K562 (cell line): Measurements from ENCODE around the gene TYW1B. TPM values are rescaled to one million over a fixed set of nuclear protein-coding genes. Genes with fewer than 3 reads are reported as not detected.

Source experiments
- BHLHE40 ChIP-seq: IDR thresholded peaks from 2 replicates; pipeline ENCODE4 v1.6.1; 2011; ENCODE audit warnings: low read length, improper control_type of control experiment
- CAMTA2 ChIP-seq: fragments of 250-450 bp; sonication (Bioruptor Pico); conservative IDR thresholded peaks from 2 replicates; pipeline ENCODE4 v1.5.1; 2022
- CBFA2T3 ChIP-seq: fragments of 450-650 bp; IDR thresholded peaks from 2 replicates; pipeline ENCODE4 v1.6.1; 2017
- EHMT2 ChIP-seq: fragments of 450-650 bp; IDR thresholded peaks from 2 replicates; pipeline ENCODE4 v1.6.1; 2018; ENCODE audit warnings: antibody characterized with exemption
- KDM1A ChIP-seq, 2 experiments: fragments of 450-650 bp; IDR thresholded peaks; 2 replicates each; pipeline ENCODE4 v1.6.1; 2016; ENCODE audit warnings: mild to moderate bottlenecking in 2 of 2
- L3MBTL2 ChIP-seq: fragments of 450-650 bp; IDR thresholded peaks from 2 replicates; pipeline ENCODE4 v1.6.1; 2016; ENCODE audit warnings: mild to moderate bottlenecking, moderate library complexity
- NONO ChIP-seq, 2 experiments: fragments of 200-400 bp in 1 of 2; fragments of 450-650 bp in 1 of 2; formaldehyde crosslinking in 1 of 2; IDR thresholded peaks; 2 replicates each; pipeline ENCODE4 v1.6.1; 2017; ENCODE audit warnings: low read depth in 2 of 2, mild to moderate bottlenecking in 2 of 2, moderate library complexity in 2 of 2, low read length in 1 of 2
- TRIM28 ChIP-seq: fragments of 450-650 bp; IDR thresholded peaks from 2 replicates; pipeline ENCODE4 v1.6.1; 2017
- XRCC5 ChIP-seq: fragments of 200-400 bp; formaldehyde crosslinking; IDR thresholded peaks from 2 replicates; pipeline ENCODE4 v1.6.1; 2017; ENCODE audit warnings: low read depth, mild to moderate bottlenecking, low read length
- ZFP36 ChIP-seq: fragments of 150-350 bp; IDR thresholded peaks from 2 replicates; pipeline ENCODE4 v1.6.1; 2018; ENCODE audit warnings: low read length, low read depth; ENCODE audit not compliant: partially characterized antibody
- ZNF311 ChIP-seq: fragments of 250-450 bp; sonication (Bioruptor Pico); IDR thresholded peaks from 2 replicates; pipeline ENCODE4 v1.4.0; 2020; ENCODE audit warnings: mild to moderate bottlenecking, moderate library complexity
- ZNF644 ChIP-seq: fragments of 200-800 bp; sonication (Bioruptor generic); IDR thresholded peaks from 2 replicates; pipeline ENCODE4 v1.6.1; 2016; ENCODE audit warnings: low read depth, missing genetic modification characterization, missing compliant biosample characterization
- ZZZ3 ChIP-seq: fragments of 450-650 bp; IDR thresholded peaks from 2 replicates; pipeline ENCODE4 v1.6.1; 2016; ENCODE audit warnings: antibody characterized with exemption, mild to moderate bottlenecking, moderate library complexity
- polyA plus RNA-seq, 8 experiments: library from polyadenylated mRNA; depleted of rRNA in 4 of 8; stranded (reverse) in 5 of 8; unstranded in 3 of 8; fragments of >200 nt; fragmentation: Nextera tagmentation in 2 of 8; fragmentation: Illumina TruSeq in 1 of 8; extraction: Ambion mirVana in 2 of 8; extraction: Trizol in 1 of 8; gene quantifications; 2 replicates each; pipeline versions ENCODE4 v1.2.1 to v1.2.3, GENCODE V29; 2011 to 2014; ENCODE audit warnings: inconsistent platforms in 1 of 8, missing spikeins in 1 of 8
- total RNA-seq, 7 experiments: library from RNA; depleted of rRNA in 6 of 7; stranded (reverse); fragments of >200 nt in 6 of 7; fragmentation: Illumina TruSeq in 2 of 7; extraction: Trizol in 2 of 7; gene quantifications; 2 replicates each; pipeline versions ENCODE4 v1.2.1 to v1.2.3, GENCODE V29; 2011 to 2021; ENCODE audit warnings: low replicate concordance in 1 of 7
- TF ChIP-seq, protein P1 (sequence below): sonication (generic); formaldehyde crosslinking; IDR thresholded peaks from 2 replicates; pipeline ENCODE4 v1.8.1; 2023; ENCODE audit warnings: mild to moderate bottlenecking, missing genetic modification reagents
- TF ChIP-seq, protein P2 (sequence below), 2 experiments: fragments of 450-650 bp; IDR thresholded peaks; 2 replicates each; pipeline ENCODE4 v1.6.1; 2018; ENCODE audit warnings: mild to moderate bottlenecking in 2 of 2, low read depth in 1 of 2; ENCODE audit not compliant: partially characterized antibody in 2 of 2
- TF ChIP-seq, protein P3 (sequence below), 2 experiments: IDR thresholded peaks; 2 replicates each; pipeline ENCODE4 v1.6.1; 2012; ENCODE audit warnings: improper control_type of control experiment in 2 of 2, low read depth in 2 of 2, low read length in 2 of 2, borderline replicate concordance in 1 of 2

The TYW1B gene
- total and polyA plus RNA-seq, 9 of the 15 experiments (the other 6 are each of a cell fraction or from before 2014, with no cell fraction given), result 5.8 to 14.7 (median 9.8) TPM

DNA sequence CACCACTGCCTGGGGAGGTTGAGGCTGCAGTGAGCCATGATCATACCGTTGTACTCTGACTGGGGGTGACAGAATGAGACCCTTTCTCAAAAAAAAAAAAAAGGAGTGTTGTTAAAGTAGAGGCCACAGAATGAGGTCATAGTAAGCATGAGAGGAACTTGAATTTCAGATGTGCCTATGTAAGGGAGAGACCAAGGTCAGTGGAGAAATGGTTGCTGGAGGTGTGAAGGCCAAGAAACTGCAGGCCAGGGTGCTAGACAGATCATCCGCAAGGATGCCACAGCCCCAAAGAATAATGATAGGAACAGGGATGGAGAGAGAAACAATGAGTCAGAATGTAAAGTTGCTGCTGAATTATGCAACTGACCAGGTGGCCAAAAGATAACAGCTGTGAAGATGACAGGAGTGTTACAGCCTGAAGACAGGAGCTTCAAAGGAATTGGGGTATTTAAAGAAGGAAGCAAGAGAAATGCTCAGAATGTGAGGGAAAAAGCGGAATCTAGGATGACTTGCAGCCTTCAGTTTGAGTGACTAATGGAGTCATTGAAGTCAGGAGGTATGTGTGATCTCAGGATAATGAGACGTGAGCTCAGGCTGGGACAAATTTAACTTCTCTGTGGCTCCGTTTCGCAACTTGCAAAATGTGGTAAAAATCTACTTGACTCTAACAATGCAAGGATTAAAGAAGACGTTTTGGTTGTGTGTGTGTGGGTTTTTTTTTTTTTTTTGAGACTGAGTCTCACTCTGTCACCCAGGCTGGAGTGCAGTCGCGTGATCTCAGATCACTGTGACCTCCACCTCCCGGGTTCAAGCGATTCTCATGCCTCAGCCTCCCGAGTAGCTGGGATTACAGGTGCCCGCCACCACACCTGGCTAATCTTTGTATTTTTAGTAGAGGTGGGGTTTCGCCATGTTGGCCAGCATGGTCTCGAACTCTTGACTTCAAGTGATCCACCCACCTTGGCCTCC is 22.2 kb downstream of the TYW1B start (continued):
- peak; percentile 96 for TF ChIP-seq L3MBTL2
- peak; percentile 97 for TF ChIP-seq TRIM28
- TF ChIP-seq, protein P1, sequence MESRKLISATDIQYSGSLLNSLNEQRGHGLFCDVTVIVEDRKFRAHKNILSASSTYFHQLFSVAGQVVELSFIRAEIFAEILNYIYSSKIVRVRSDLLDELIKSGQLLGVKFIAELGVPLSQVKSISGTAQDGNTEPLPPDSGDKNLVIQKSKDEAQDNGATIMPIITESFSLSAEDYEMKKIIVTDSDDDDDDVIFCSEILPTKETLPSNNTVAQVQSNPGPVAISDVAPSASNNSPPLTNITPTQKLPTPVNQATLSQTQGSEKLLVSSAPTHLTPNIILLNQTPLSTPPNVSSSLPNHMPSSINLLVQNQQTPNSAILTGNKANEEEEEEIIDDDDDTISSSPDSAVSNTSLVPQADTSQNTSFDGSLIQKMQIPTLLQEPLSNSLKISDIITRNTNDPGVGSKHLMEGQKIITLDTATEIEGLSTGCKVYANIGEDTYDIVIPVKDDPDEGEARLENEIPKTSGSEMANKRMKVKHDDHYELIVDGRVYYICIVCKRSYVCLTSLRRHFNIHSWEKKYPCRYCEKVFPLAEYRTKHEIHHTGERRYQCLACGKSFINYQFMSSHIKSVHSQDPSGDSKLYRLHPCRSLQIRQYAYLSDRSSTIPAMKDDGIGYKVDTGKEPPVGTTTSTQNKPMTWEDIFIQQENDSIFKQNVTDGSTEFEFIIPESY (CRISPR knock-in tag), result peak; percentile 72
- TF ChIP-seq CBFA2T3, result peak; percentile 97
- TF ChIP-seq BHLHE40, result peak; percentile 60
- no peak for TF ChIP-seq CAMTA2
- TF ChIP-seq EHMT2, result peak; percentile 36; the same call in 1 of the 2 replicates
- TF ChIP-seq NONO (IDR thresholded peaks at IDR 0.05; ENCODE audit: low read depth in 2 of 2, low read length in 1 of 2), result peak in 1 of 2 experiments; percentile 53; a peak in 1 of 4 replicates
- no peak for TF ChIP-seq ZFP36
- TF ChIP-seq, protein P2, sequence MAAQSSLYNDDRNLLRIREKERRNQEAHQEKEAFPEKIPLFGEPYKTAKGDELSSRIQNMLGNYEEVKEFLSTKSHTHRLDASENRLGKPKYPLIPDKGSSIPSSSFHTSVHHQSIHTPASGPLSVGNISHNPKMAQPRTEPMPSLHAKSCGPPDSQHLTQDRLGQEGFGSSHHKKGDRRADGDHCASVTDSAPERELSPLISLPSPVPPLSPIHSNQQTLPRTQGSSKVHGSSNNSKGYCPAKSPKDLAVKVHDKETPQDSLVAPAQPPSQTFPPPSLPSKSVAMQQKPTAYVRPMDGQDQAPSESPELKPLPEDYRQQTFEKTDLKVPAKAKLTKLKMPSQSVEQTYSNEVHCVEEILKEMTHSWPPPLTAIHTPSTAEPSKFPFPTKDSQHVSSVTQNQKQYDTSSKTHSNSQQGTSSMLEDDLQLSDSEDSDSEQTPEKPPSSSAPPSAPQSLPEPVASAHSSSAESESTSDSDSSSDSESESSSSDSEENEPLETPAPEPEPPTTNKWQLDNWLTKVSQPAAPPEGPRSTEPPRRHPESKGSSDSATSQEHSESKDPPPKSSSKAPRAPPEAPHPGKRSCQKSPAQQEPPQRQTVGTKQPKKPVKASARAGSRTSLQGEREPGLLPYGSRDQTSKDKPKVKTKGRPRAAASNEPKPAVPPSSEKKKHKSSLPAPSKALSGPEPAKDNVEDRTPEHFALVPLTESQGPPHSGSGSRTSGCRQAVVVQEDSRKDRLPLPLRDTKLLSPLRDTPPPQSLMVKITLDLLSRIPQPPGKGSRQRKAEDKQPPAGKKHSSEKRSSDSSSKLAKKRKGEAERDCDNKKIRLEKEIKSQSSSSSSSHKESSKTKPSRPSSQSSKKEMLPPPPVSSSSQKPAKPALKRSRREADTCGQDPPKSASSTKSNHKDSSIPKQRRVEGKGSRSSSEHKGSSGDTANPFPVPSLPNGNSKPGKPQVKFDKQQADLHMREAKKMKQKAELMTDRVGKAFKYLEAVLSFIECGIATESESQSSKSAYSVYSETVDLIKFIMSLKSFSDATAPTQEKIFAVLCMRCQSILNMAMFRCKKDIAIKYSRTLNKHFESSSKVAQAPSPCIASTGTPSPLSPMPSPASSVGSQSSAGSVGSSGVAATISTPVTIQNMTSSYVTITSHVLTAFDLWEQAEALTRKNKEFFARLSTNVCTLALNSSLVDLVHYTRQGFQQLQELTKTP (IDR thresholded peaks at IDR 0.05; ENCODE audit: low read depth in 1 of 2, partially characterized antibody in 2 of 2), result peak; percentile 85 to 98
- TF ChIP-seq, protein P3, sequence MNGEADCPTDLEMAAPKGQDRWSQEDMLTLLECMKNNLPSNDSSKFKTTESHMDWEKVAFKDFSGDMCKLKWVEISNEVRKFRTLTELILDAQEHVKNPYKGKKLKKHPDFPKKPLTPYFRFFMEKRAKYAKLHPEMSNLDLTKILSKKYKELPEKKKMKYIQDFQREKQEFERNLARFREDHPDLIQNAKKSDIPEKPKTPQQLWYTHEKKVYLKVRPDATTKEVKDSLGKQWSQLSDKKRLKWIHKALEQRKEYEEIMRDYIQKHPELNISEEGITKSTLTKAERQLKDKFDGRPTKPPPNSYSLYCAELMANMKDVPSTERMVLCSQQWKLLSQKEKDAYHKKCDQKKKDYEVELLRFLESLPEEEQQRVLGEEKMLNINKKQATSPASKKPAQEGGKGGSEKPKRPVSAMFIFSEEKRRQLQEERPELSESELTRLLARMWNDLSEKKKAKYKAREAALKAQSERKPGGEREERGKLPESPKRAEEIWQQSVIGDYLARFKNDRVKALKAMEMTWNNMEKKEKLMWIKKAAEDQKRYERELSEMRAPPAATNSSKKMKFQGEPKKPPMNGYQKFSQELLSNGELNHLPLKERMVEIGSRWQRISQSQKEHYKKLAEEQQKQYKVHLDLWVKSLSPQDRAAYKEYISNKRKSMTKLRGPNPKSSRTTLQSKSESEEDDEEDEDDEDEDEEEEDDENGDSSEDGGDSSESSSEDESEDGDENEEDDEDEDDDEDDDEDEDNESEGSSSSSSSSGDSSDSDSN (IDR thresholded peaks at IDR 0.05; ENCODE audit: borderline replicate concordance in 1 of 2, low read depth in 2 of 2, low read length in 2 of 2), result 0 out of 4 replicates have a peak, but pooled peaks of 1 of the 2 experiments have one; percentile 39
- no peak for TF ChIP-seq XRCC5
- peak; percentile 94 for TF ChIP-seq ZNF644 (tag)
- no peak for TF ChIP-seq ZNF311
- no peak for TF ChIP-seq ZZZ3
- peak; percentile 93 to 95 for TF ChIP-seq KDM1A (IDR thresholded peaks at IDR 0.05)
